GM21447 (cell line): ENCODE measurements around the gene MBOAT2.
"Not testable (repeated sequence)": the region's sequence is repeated elsewhere in the genome, so short reads cannot be mapped to it uniquely, and the experiment has no call there.

Experiments
- ATAC-seq: cut with Tn5 transposase; IDR thresholded peaks from one replicate; pipeline ENCODE4 v1.9.1; 2021; ENCODE audit not compliant: unreplicated experiment

Gene MBOAT2

GRCh38 chr2:9003616-9004337 lies at the start of gene MBOAT2:
Gene MBOAT2 (minus strand): TSS chr2:9003684. CDS start chr2:9003614, 70 bp downstream.
- peak; percentile 89 for ATAC-seq

- ATAC-seq = no peak
Measured at GRCh38 chr2:9052821-9053533, 49.5 kb upstream of the MBOAT2 start.

- ATAC-seq = not testable (repeated sequence)
Measured at GRCh38 chr2:9051451-9051850, 48.0 kb upstream of the MBOAT2 start.

- ATAC-seq = no peak
Measured at GRCh38 chr2:9050122-9050809, 46.8 kb upstream of the MBOAT2 start.

GRCh38 chr2:9045595-9045994 lies 42.1 kb upstream of the MBOAT2 start:
- ATAC-seq = no peak

- not testable (repeated sequence) for ATAC-seq
Measured at GRCh38 chr2:9043491-9043890, 40.0 kb upstream of the MBOAT2 start.

- no peak for ATAC-seq
Measured at GRCh38 chr2:9037166-9037565, 33.7 kb upstream of the MBOAT2 start.

- ATAC-seq = no peak
Measured at GRCh38 chr2:9033385-9034168, 30.1 kb upstream of the MBOAT2 start.

- no peak for ATAC-seq
Measured at GRCh38 chr2:9032536-9033255, 29.2 kb upstream of the MBOAT2 start.

- no peak for ATAC-seq
Measured at GRCh38 chr2:9032121-9032520, 28.6 kb upstream of the MBOAT2 start.

GRCh38 chr2:9031246-9031645 lies 27.8 kb upstream of the MBOAT2 start:
- ATAC-seq = no peak

GRCh38 chr2:9030841-9031240 lies 27.4 kb upstream of the MBOAT2 start:
- no peak for ATAC-seq

- no peak for ATAC-seq
Measured at GRCh38 chr2:9030190-9030589, 26.7 kb upstream of the MBOAT2 start.

GRCh38 chr2:9029721-9030120 lies 26.2 kb upstream of the MBOAT2 start:
- no peak for ATAC-seq

GRCh38 chr2:9027884-9028283 lies 24.4 kb upstream of the MBOAT2 start:
- ATAC-seq = no peak

GRCh38 chr2:9025746-9026145 lies 22.3 kb upstream of the MBOAT2 start:
- ATAC-seq = no peak

GRCh38 chr2:9024575-9024974 lies 21.1 kb upstream of the MBOAT2 start:
- ATAC-seq = no peak

GRCh38 chr2:9021563-9022211 lies 18.2 kb upstream of the MBOAT2 start:
- no peak for ATAC-seq

- no peak for ATAC-seq
Measured at GRCh38 chr2:9020267-9020666, 16.8 kb upstream of the MBOAT2 start.

- no peak for ATAC-seq
Measured at GRCh38 chr2:9018534-9018933, 15.1 kb upstream of the MBOAT2 start.
